HEK293T (cell line): Measurements from ENCODE around the gene ELMO3.

ENCODE experiments used
- ARNT ChIP-seq: fragments of 450-650 bp; IDR thresholded peaks from 2 replicates; pipeline ENCODE4 v1.6.1; 2017; ENCODE audit warnings: mild to moderate bottlenecking
- BHLHE40 ChIP-seq: fragments of 450-650 bp; IDR thresholded peaks from 2 replicates; pipeline ENCODE4 v1.6.1; 2016; ENCODE audit warnings: mild to moderate bottlenecking, moderate library complexity, borderline replicate concordance
- ELF4 ChIP-seq: fragments of 450-650 bp; IDR thresholded peaks from 2 replicates; pipeline ENCODE4 v1.6.1; 2017; ENCODE audit warnings: antibody characterized with exemption
- FOXA1 ChIP-seq: fragments of 450-650 bp; IDR thresholded peaks from 2 replicates; pipeline ENCODE4 v1.6.1; 2016; ENCODE audit warnings: mild to moderate bottlenecking
- FOXK2 ChIP-seq: fragments of 450-650 bp; IDR thresholded peaks from 2 replicates; pipeline ENCODE4 v1.6.1; 2016; ENCODE audit warnings: mild to moderate bottlenecking
- HDGF ChIP-seq: fragments of 450-650 bp; IDR thresholded peaks from 2 replicates; pipeline ENCODE4 v1.6.1; 2017; ENCODE audit warnings: antibody characterized with exemption, borderline replicate concordance
- L3MBTL2 ChIP-seq: fragments of 450-650 bp; conservative IDR thresholded peaks from 2 replicates; pipeline ENCODE4 v1.6.1; 2016; ENCODE audit warnings: mild to moderate bottlenecking
- SP1 ChIP-seq: fragments of 450-650 bp; IDR thresholded peaks from 2 replicates; pipeline ENCODE4 v1.6.1; 2017
- SUZ12 ChIP-seq: fragments of 450-650 bp; IDR thresholded peaks from 2 replicates; pipeline ENCODE4 v1.6.1; 2016; ENCODE audit warnings: mild to moderate bottlenecking
- TARDBP ChIP-seq: fragments of 450-650 bp; IDR thresholded peaks from 2 replicates; pipeline ENCODE4 v1.6.1; 2016
- ZNF384 ChIP-seq: fragments of 450-650 bp; IDR thresholded peaks from 2 replicates; pipeline ENCODE4 v1.6.1; 2016

- TF ChIP-seq SP1 = no peak
- TF ChIP-seq BHLHE40 = no peak
- TF ChIP-seq ARNT = no peak
- no peak for TF ChIP-seq FOXA1
- no peak for TF ChIP-seq ZNF384
- no peak for TF ChIP-seq SUZ12
- no peak for TF ChIP-seq ELF4
- TF ChIP-seq FOXK2 = no peak
- no peak for TF ChIP-seq HDGF
- no peak for TF ChIP-seq TARDBP
- no peak for TF ChIP-seq L3MBTL2
Measured at GRCh38 chr16:67198238-67198734, 645 bp upstream of the ELMO3 start.
